Measurements from ENCODE around the gene CCNK. TPM values are rescaled to one million over a fixed set of nuclear protein-coding genes. Genes with fewer than 3 reads are reported as not detected.

Gene CCNK
- total and polyA plus RNA-seq, 10 of the 15 experiments (the other 5 are each of a cell fraction or from before 2014, with no cell fraction given), result 10.8 to 88.0 (median 22.5) TPM

DNA sequence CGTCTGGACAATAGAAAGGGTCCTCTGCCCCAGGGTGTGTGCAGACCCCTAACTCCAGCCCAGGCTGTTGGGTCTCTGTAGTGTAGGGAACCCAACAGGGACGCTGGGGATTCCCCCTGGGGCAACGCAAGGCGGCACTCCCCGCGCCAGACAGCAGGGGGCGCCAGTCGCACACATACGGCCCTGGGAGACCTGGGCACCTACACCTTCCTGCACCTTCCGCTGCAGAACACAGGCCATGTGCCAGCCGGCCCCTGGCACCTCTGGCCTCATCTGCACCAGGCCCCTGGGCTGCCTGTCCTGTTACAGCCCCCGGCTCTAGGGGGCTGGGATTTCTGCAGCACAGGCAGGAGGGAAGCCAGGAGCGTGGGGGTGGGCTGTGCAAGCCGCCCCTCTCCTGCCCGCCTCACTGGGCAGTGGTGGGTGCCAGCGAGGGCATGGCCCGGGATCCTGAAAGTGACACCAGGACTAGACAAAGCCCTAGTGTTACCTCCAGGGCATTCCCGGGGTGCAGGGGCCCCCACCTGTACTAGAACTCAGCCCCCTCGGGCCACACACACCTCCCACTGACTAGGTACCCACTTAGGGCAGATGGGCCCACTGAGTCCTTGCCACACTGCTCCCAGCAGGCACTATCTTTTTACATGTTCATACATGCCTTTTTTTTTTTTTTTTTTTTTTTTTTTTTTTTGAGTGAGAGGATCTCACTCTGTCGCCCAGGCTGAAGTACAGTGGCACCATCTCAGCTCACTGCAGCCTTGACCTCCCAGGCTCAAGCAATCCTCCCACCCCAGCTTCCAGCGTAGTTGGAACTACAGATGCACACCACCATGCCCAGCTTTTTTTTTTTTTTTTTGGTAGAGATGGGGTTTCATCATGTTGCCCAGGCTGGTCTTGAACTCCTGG is 37.5 kb downstream of the CCNK start (continued):
- no peak for TF ChIP-seq NFXL1 (IDR thresholded peaks at IDR 0.05; ENCODE audit: borderline replicate concordance)
- TF ChIP-seq, protein P1, sequence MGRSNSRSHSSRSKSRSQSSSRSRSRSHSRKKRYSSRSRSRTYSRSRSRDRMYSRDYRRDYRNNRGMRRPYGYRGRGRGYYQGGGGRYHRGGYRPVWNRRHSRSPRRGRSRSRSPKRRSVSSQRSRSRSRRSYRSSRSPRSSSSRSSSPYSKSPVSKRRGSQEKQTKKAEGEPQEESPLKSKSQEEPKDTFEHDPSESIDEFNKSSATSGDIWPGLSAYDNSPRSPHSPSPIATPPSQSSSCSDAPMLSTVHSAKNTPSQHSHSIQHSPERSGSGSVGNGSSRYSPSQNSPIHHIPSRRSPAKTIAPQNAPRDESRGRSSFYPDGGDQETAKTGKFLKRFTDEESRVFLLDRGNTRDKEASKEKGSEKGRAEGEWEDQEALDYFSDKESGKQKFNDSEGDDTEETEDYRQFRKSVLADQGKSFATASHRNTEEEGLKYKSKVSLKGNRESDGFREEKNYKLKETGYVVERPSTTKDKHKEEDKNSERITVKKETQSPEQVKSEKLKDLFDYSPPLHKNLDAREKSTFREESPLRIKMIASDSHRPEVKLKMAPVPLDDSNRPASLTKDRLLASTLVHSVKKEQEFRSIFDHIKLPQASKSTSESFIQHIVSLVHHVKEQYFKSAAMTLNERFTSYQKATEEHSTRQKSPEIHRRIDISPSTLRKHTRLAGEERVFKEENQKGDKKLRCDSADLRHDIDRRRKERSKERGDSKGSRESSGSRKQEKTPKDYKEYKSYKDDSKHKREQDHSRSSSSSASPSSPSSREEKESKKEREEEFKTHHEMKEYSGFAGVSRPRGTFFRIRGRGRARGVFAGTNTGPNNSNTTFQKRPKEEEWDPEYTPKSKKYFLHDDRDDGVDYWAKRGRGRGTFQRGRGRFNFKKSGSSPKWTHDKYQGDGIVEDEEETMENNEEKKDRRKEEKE (IDR thresholded peaks at IDR 0.05), result no peak
- TF ChIP-seq NR2C2 (IDR thresholded peaks at IDR 0.05; ENCODE audit: borderline replicate concordance, control insufficient read depth, insufficient read length, low read depth), result no peak
- no peak for TF ChIP-seq TARDBP (IDR thresholded peaks at IDR 0.05; ENCODE audit: borderline replicate concordance)
- peak; percentile 97 for TF ChIP-seq SMC3 (IDR thresholded peaks at IDR 0.05; ENCODE audit: borderline replicate concordance, low read length)
- TF ChIP-seq RCOR1 (conservative IDR thresholded peaks at IDR 0.05; ENCODE audit: low read depth, low read length), result no peak
- TF ChIP-seq, protein P2, sequence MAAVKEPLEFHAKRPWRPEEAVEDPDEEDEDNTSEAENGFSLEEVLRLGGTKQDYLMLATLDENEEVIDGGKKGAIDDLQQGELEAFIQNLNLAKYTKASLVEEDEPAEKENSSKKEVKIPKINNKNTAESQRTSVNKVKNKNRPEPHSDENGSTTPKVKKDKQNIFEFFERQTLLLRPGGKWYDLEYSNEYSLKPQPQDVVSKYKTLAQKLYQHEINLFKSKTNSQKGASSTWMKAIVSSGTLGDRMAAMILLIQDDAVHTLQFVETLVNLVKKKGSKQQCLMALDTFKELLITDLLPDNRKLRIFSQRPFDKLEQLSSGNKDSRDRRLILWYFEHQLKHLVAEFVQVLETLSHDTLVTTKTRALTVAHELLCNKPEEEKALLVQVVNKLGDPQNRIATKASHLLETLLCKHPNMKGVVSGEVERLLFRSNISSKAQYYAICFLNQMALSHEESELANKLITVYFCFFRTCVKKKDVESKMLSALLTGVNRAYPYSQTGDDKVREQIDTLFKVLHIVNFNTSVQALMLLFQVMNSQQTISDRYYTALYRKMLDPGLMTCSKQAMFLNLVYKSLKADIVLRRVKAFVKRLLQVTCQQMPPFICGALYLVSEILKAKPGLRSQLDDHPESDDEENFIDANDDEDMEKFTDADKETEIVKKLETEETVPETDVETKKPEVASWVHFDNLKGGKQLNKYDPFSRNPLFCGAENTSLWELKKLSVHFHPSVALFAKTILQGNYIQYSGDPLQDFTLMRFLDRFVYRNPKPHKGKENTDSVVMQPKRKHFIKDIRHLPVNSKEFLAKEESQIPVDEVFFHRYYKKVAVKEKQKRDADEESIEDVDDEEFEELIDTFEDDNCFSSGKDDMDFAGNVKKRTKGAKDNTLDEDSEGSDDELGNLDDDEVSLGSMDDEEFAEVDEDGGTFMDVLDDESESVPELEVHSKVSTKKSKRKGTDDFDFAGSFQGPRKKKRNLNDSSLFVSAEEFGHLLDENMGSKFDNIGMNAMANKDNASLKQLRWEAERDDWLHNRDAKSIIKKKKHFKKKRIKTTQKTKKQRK (IDR thresholded peaks at IDR 0.05; ENCODE audit: low read depth, low read length), result no peak
- TF ChIP-seq SREBF2 (IDR thresholded peaks at IDR 0.05; ENCODE audit: low read length), result no peak
- TF ChIP-seq HCFC1 (IDR thresholded peaks at IDR 0.05; ENCODE audit: low read length), result no peak
- TF ChIP-seq SIN3A (IDR thresholded peaks at IDR 0.05; ENCODE audit: low read depth, low read length), result no peak
- no peak for TF ChIP-seq ETV6 (conservative IDR thresholded peaks at IDR 0.05 in 1 of 2, IDR thresholded peaks at IDR 0.05 in 1 of 2; ENCODE audit: borderline replicate concordance in 1 of 2, low read depth in 1 of 2)
- TF ChIP-seq NR2F1 (conservative IDR thresholded peaks at IDR 0.05), result 0 out of 2 replicates have a peak, but pooled peaks have one; percentile 20
- TF ChIP-seq, protein P3, sequence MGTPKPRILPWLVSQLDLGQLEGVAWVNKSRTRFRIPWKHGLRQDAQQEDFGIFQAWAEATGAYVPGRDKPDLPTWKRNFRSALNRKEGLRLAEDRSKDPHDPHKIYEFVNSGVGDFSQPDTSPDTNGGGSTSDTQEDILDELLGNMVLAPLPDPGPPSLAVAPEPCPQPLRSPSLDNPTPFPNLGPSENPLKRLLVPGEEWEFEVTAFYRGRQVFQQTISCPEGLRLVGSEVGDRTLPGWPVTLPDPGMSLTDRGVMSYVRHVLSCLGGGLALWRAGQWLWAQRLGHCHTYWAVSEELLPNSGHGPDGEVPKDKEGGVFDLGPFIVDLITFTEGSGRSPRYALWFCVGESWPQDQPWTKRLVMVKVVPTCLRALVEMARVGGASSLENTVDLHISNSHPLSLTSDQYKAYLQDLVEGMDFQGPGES (IDR thresholded peaks at IDR 0.05), result no peak
- TF ChIP-seq YBX1 (IDR thresholded peaks at IDR 0.05), result no peak
- TF ChIP-seq STAT3 (IDR thresholded peaks at IDR 0.05; ENCODE audit: low read depth, low read length), result no peak

All from GM12878 (cell line).